Measurements from ENCODE around the gene BCAS3.

BCAS3 gene

DNA sequence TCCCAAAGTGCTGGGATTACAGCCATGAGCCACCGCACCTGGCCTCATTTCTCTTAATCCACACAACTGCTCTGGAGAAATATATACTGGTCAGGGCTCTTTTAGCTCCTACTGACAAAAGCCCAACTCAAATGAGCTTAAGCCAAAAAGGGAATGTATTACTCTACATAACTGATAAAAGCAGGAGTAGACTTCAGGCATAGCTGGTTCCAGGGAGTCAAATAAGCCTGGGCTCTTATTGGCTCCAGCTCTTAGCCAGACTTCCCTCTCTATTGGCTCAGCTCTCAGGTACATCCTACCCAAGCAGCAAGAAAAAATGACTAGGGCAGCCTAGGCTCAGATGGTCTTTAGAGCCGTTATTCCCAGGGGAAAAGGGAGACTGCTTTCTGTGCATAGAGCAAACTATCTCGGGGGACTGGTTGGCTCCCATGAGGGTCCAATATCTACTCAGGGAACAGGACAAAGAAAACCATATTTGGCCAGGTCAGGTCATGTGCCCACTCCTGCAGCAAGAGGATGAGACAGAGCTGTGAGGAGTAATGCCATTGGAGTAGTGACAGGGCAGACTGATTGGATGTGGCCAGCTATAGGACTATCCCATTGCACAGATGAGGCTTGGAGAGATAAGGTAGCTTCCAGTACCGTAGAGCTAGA is 743.2 kb downstream of the BCAS3 start:
- no peaks in the 10 kb centered on the region for H3K36me3 ChIP-seq (ENCODE audit: low read depth)
- H3K27ac ChIP-seq (ENCODE audit: poor library complexity, severe bottlenecking): no peak overlapping the region
- DNase-seq (ENCODE audit: low spot score) (no peak), ATAC-seq (ENCODE audit: low read depth) (no peak)
- TF ChIP-seq, protein P1, sequence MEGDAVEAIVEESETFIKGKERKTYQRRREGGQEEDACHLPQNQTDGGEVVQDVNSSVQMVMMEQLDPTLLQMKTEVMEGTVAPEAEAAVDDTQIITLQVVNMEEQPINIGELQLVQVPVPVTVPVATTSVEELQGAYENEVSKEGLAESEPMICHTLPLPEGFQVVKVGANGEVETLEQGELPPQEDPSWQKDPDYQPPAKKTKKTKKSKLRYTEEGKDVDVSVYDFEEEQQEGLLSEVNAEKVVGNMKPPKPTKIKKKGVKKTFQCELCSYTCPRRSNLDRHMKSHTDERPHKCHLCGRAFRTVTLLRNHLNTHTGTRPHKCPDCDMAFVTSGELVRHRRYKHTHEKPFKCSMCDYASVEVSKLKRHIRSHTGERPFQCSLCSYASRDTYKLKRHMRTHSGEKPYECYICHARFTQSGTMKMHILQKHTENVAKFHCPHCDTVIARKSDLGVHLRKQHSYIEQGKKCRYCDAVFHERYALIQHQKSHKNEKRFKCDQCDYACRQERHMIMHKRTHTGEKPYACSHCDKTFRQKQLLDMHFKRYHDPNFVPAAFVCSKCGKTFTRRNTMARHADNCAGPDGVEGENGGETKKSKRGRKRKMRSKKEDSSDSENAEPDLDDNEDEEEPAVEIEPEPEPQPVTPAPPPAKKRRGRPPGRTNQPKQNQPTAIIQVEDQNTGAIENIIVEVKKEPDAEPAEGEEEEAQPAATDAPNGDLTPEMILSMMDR (IDR thresholded peaks at IDR 0.05; ENCODE audit: poor library complexity, severe bottlenecking): no peak
- H3K27me3 ChIP-seq (ENCODE audit: insufficient read depth, poor library complexity, severe bottlenecking): no peaks in the 10 kb centered on the region
- no peak overlapping the region for H3K4me3 ChIP-seq (ENCODE audit: severe bottlenecking)
- H3K4me1 ChIP-seq (ENCODE audit: insufficient read depth, poor library complexity, severe bottlenecking): peaks cover 6% of the 10 kb centered on the region
- no peaks in the 10 kb centered on the region for H3K9me3 ChIP-seq (ENCODE audit: severe bottlenecking)

DNA sequence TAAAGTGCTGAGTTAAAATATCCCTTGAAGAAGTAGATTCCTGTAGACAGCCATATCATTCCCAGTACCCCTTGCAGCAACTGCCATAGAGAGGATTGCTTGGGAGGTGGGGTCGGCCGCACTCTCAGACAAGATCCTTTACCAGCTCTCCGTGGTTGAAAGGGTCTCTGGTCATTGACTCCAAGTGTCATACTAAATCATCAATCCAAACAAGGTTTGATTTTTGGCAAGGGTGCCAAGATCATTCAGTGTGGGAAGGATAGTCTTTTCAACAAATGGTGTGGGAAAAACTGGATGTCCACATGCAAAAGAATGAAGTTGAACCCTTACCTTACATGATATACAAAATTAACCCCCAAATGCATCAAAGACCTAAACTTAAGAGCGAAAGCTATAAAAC is 743.8 kb downstream of the BCAS3 start:
- H3K27me3 ChIP-seq (ENCODE audit: insufficient read depth, poor library complexity, severe bottlenecking): no peaks in the 10 kb centered on the region
- no peak overlapping the region for H3K4me3 ChIP-seq (ENCODE audit: severe bottlenecking)
- H3K27ac ChIP-seq (ENCODE audit: poor library complexity, severe bottlenecking): no peak overlapping the region
- ATAC-seq (ENCODE audit: low read depth): no peak
- TF ChIP-seq, protein P1 (IDR thresholded peaks at IDR 0.05; ENCODE audit: poor library complexity, severe bottlenecking): no peak
- no peaks in the 10 kb centered on the region for H3K36me3 ChIP-seq (ENCODE audit: low read depth)
- H3K9me3 ChIP-seq (ENCODE audit: severe bottlenecking): no peaks in the 10 kb centered on the region
- DNase-seq (ENCODE audit: low spot score): no peak
- H3K4me1 ChIP-seq (ENCODE audit: insufficient read depth, poor library complexity, severe bottlenecking): peaks cover 6% of the 10 kb centered on the region

DNA sequence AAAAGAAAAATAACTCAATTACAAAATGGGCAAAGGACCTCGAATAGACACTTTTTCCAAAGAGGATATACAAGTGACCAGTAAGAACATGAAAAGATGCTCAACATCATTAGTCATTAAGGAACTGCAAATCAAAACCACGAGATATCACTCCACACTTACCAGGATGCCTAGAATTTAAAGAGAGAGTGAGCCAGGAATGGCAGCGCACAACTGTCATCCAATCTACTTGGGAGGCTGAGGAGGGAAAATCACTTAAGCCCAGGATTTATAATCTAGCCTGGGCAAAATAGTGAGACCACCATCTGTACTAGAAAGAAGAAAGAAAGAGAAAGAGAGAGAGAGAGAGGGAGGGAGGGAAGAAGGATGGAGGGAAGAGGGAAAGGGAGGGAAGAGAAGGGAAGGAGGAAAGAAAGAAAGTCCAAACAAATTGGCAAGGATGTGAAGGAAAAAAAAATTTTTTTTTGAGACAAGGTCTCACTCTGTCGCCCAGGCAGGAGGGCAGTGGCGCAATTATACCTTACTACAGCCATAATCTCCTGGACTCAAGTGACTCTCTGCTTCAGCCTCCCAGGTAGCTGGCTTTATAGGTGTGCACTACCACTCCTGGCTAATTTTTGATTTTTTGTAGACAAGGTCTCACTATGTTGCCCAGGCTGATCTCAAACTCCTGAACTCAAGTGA is 744.6 kb downstream of the BCAS3 start:
- no peak for DNase-seq (ENCODE audit: low spot score)
- Histone ChIP-seq H3K27me3 (ENCODE audit: insufficient read depth, poor library complexity, severe bottlenecking) (no peaks in the 10 kb centered on the region), H3K4me1 (ENCODE audit: insufficient read depth, poor library complexity, severe bottlenecking) (peaks cover 6% of the 10 kb centered on the region), H3K4me3 (ENCODE audit: severe bottlenecking) (no peak overlapping the region), H3K36me3 (ENCODE audit: low read depth) (no peaks in the 10 kb centered on the region), H3K9me3 (ENCODE audit: severe bottlenecking) (no peaks in the 10 kb centered on the region), H3K27ac (ENCODE audit: poor library complexity, severe bottlenecking) (no peak overlapping the region)
- TF ChIP-seq, protein P1 (IDR thresholded peaks at IDR 0.05; ENCODE audit: poor library complexity, severe bottlenecking): no peak
- no peak for ATAC-seq (ENCODE audit: low read depth)

DNA sequence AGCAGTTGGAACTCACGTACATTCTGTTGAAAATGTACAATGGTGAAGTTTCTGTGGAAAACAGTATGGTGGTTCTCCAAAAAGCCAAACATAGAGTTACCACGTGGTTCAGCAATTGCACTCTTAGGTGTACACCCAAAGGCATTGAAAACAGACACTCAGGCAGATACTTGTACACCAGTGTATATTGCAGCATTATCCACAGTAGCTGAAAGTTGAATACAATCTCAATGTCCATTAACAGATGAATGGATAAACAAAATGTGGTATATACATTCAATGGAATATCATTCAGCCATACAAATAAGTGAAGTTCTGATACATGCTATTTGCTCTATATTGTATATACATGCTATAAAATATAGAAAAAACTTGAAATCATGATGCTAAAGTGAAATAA is 745.2 kb downstream of the BCAS3 start:
- no peak overlapping the region for H3K27ac ChIP-seq (ENCODE audit: poor library complexity, severe bottlenecking)
- no peak overlapping the region for H3K4me3 ChIP-seq (ENCODE audit: severe bottlenecking)
- no peaks in the 10 kb centered on the region for H3K9me3 ChIP-seq (ENCODE audit: severe bottlenecking)
- H3K27me3 ChIP-seq (ENCODE audit: insufficient read depth, poor library complexity, severe bottlenecking): no peaks in the 10 kb centered on the region
- peaks cover 6% of the 10 kb centered on the region for H3K4me1 ChIP-seq (ENCODE audit: insufficient read depth, poor library complexity, severe bottlenecking)
- ATAC-seq (ENCODE audit: low read depth) (no peak), DNase-seq (ENCODE audit: low spot score) (no peak)
- no peaks in the 10 kb centered on the region for H3K36me3 ChIP-seq (ENCODE audit: low read depth)
- TF ChIP-seq, protein P1 (IDR thresholded peaks at IDR 0.05; ENCODE audit: poor library complexity, severe bottlenecking): no peak

Measured in RWPE2 (cell line).